Aorta (tissue), 5 donors: ENCODE measurements around the gene LMLN. TPM values are rescaled to one million over a fixed set of nuclear protein-coding genes. Genes with fewer than 3 reads are reported as not detected.
"Not testable (repeated sequence)": the region's sequence is repeated elsewhere in the genome, so short reads cannot be mapped to it uniquely, and the experiment has no call there.

Source experiments
- ATAC-seq: fragments of 200-7000 bp; cut with Tn5 transposase; one replicate; pipeline ENCODE4 v1.9.1; 2022; ENCODE audit warnings: moderate library complexity; ENCODE audit not compliant: low FRiP score
- DNase-seq, 2 donors: peaks; one replicate each; pipeline ENCODE4 v3.0.0-alpha.2; 2020
- H3K27ac ChIP-seq, 2 donors: one replicate each; pipeline ENCODE4 v1.5.1; 2013; ENCODE audit warnings: low read length in 2 of 2, mild to moderate bottlenecking in 2 of 2, moderate library complexity in 2 of 2, control low read depth in 1 of 2, inconsistent platforms in 1 of 2, low read depth in 1 of 2
- H3K27me3 ChIP-seq, 2 donors: one replicate each; pipeline ENCODE4 v1.6.1; 2013; ENCODE audit warnings: control low read depth in 1 of 2, low read length in 1 of 2, mild to moderate bottlenecking in 1 of 2, moderate library complexity in 1 of 2; ENCODE audit not compliant: insufficient read depth in 2 of 2, control insufficient read depth in 1 of 2
- H3K36me3 ChIP-seq, 2 donors: one replicate each; pipeline ENCODE4 v1.6.1; 2013; ENCODE audit warnings: control low read depth in 1 of 2, low read length in 1 of 2, mild to moderate bottlenecking in 1 of 2; ENCODE audit not compliant: insufficient read depth in 2 of 2, control insufficient read depth in 1 of 2
- H3K4me1 ChIP-seq, 2 donors: one replicate each; pipeline ENCODE4 v1.6.1; 2013; ENCODE audit warnings: low read length in 2 of 2, control low read depth in 1 of 2, mild to moderate bottlenecking in 1 of 2, moderate library complexity in 1 of 2; ENCODE audit not compliant: insufficient read depth in 2 of 2, control insufficient read depth in 1 of 2
- H3K4me3 ChIP-seq, 2 donors: one replicate each; pipeline ENCODE4 v1.5.1; 2013; ENCODE audit warnings: low read length in 2 of 2, control low read depth in 1 of 2, mild to moderate bottlenecking in 1 of 2
- H3K9me3 ChIP-seq: one replicate; pipeline ENCODE4 v1.6.1; 2013; ENCODE audit warnings: mild to moderate bottlenecking, low read length; ENCODE audit not compliant: control insufficient read depth
- WGBS, 2 donors: extraction: QIAGEN DNeasy Blood & Tissue Kit; methylation state at CpG; one replicate each; pipeline ENCODE4 v1.1.7; 2013; 5-methylcytosine and 5-hydroxymethylcytosine counted together
- intact Hi-C, 2 donors: fragments of 100-400 bp; cut with DNase I; formaldehyde crosslinking; loops; one replicate each; pipeline versions ENCODE4 v1.14.2 to v1.15.0; 2022
- polyA plus RNA-seq, 2 donors: library from polyadenylated mRNA; stranded (reverse); fragments of 200-250 nt; gene quantifications; one replicate each; pipeline ENCODE4 v1.2.3, GENCODE V29; 2013
- total RNA-seq, 2 donors: library from RNA; stranded (reverse); fragmentation: NEBNext Ultra II Directional; extraction: Animal tissue kit (Norgen Biotek cat#: 25700); gene quantifications; one replicate each; pipeline ENCODE4 v1.2.1, GENCODE V29; 2021
- donor health status: healthy with polysubstance abuse.
- donor health status: Bipolar disorder and iron deficiency.
- donor health status: DM: no; HTN: no; CAD: no.
- donor health status: DM: no; HTN: no; CAD: no.
- donor health status: DM: yes; HTN: yes; CAD: no.

LMLN gene
- total and polyA plus RNA-seq, 4 donors: 0.13 to 6.4 (median 3.7) TPM

GRCh38 chr3:198051836-198052235 is 91.8 kb downstream of the LMLN start:
- Histone ChIP-seq H3K27me3 (no peaks in the 10 kb centered on the region), H3K4me1 (no peaks in the 10 kb centered on the region), H3K27ac (no peak overlapping the region), H3K4me3 (no peak overlapping the region), H3K36me3 (no peaks in the 10 kb centered on the region), H3K9me3 (no peaks in the 10 kb centered on the region)
- DNase-seq: no peak
- no peak for ATAC-seq
- intact Hi-C loops: no loop called here
- WGBS, 2 donors: 75 to 78% methylated on average over 2 of the region's 2 CpGs

- H3K27ac ChIP-seq, H3K4me3 ChIP-seq, ATAC-seq, H3K27me3 ChIP-seq, H3K4me1 ChIP-seq, H3K36me3 ChIP-seq, DNase-seq, H3K9me3 ChIP-seq, intact Hi-C loops: not testable (repeated sequence)
These were observed 93.4 kb downstream of the LMLN start for GRCh38 chr3:198053462-198053861.

GRCh38 chr3:198061119-198062067 is 101.4 kb downstream of the LMLN start:
- H3K36me3 ChIP-seq: no peaks in the 10 kb centered on the region
- no peaks in the 10 kb centered on the region for H3K9me3 ChIP-seq
- DNase-seq (no peak), ATAC-seq (no peak)
- no peaks in the 10 kb centered on the region for H3K4me1 ChIP-seq
- H3K4me3 ChIP-seq: no peak overlapping the region
- 73 to 80% methylated on average over 1 of the region's 1 CpG for WGBS, 2 donors
- no peaks in the 10 kb centered on the region for H3K27me3 ChIP-seq
- intact Hi-C loops: no loop called here
- no peak overlapping the region for H3K27ac ChIP-seq

GRCh38 chr3:198062068-198062465 is 102.0 kb downstream of the LMLN start:
- no peak for DNase-seq
- Histone ChIP-seq H3K27ac (no peak overlapping the region), H3K27me3 (no peaks in the 10 kb centered on the region), H3K4me3 (no peak overlapping the region), H3K4me1 (no peaks in the 10 kb centered on the region), H3K36me3 (no peaks in the 10 kb centered on the region), H3K9me3 (no peaks in the 10 kb centered on the region)
- no peak for ATAC-seq
- intact Hi-C loops: no loop called here
- WGBS, 2 donors: 29 to 37% methylated on average over 1 of the region's 1 CpG

- Histone ChIP-seq H3K27ac (no peak overlapping the region), H3K36me3 (no peaks in the 10 kb centered on the region), H3K27me3 (peaks cover 0 to 1% of the 10 kb centered on the region in 2 donors), H3K4me3 (no peak overlapping the region), H3K9me3 (no peaks in the 10 kb centered on the region), H3K4me1 (no peaks in the 10 kb centered on the region)
- intact Hi-C loops: no loop called here
- no peak for ATAC-seq
- no peak for DNase-seq
- WGBS, 2 donors: 64 to 72% methylated on average over 5 of the region's 5 CpGs
These were observed 104.4 kb downstream of the LMLN start for GRCh38 chr3:198064420-198064819.

GRCh38 chr3:198065897-198066296 is 105.9 kb downstream of the LMLN start:
- H3K4me3 ChIP-seq: no peak overlapping the region
- WGBS, 2 donors: 95 to 98% methylated on average over 2 of the region's 2 CpGs
- intact Hi-C loops: no loop called here
- DNase-seq (no peak), ATAC-seq (no peak)
- H3K27ac ChIP-seq: no peak overlapping the region
- peaks cover 0 to 1% of the 10 kb centered on the region in 2 donors for H3K27me3 ChIP-seq
- no peaks in the 10 kb centered on the region for H3K9me3 ChIP-seq
- H3K36me3 ChIP-seq: no peaks in the 10 kb centered on the region
- no peaks in the 10 kb centered on the region for H3K4me1 ChIP-seq

- H3K27me3 ChIP-seq: peaks cover 0 to 1% of the 10 kb centered on the region in 2 donors
- no peak overlapping the region for H3K27ac ChIP-seq
- 56 to 60% methylated on average over 2 of the region's 2 CpGs for WGBS, 2 donors
- no peaks in the 10 kb centered on the region for H3K9me3 ChIP-seq
- no peaks in the 10 kb centered on the region for H3K4me1 ChIP-seq
- H3K36me3 ChIP-seq: no peaks in the 10 kb centered on the region
- ATAC-seq (no peak), DNase-seq (no peak)
- no peak overlapping the region for H3K4me3 ChIP-seq
- intact Hi-C loops: no loop called here
These were observed 107.4 kb downstream of the LMLN start for GRCh38 chr3:198067416-198067815.

GRCh38 chr3:198070871-198071270 is 110.9 kb downstream of the LMLN start:
- intact Hi-C loops: no loop called here
- Histone ChIP-seq H3K27me3 (peaks cover 0 to 1% of the 10 kb centered on the region in 2 donors), H3K36me3 (no peaks in the 10 kb centered on the region), H3K4me3 (no peak overlapping the region), H3K9me3 (no peaks in the 10 kb centered on the region), H3K4me1 (no peaks in the 10 kb centered on the region), H3K27ac (no peak overlapping the region)
- ATAC-seq: no peak
- whole genome bisulfite sequencing, 2 donors: 86% methylated on average over 5 of the region's 5 CpGs
- DNase-seq: no peak

GRCh38 chr3:198071602-198072287 is 111.7 kb downstream of the LMLN start:
- DNase-seq (no peak), ATAC-seq (no peak)
- Histone ChIP-seq H3K27me3 (peaks cover 0 to 1% of the 10 kb centered on the region in 2 donors), H3K36me3 (no peaks in the 10 kb centered on the region), H3K4me3 (no peak overlapping the region), H3K9me3 (no peaks in the 10 kb centered on the region), H3K27ac (no peak overlapping the region), H3K4me1 (no peaks in the 10 kb centered on the region)
- intact Hi-C loops: no loop called here
- WGBS, 2 donors: 56 to 59% methylated on average over 4 of the region's 4 CpGs
